Endothelial cell of umbilical vein (primary cell): Measurements from ENCODE around the gene PARP9.

Experiments used
- CTCF ChIP-seq, 2 donors: IDR thresholded peaks; 1 replicate in 1 of 2; 2 replicates in 1 of 2; pipeline ENCODE4 v1.5.1; 2011; ENCODE audit warnings: low read length in 2 of 2, mild to moderate bottlenecking in 2 of 2, moderate library complexity in 2 of 2, control low read depth in 1 of 2, inconsistent platforms in 1 of 2, low read depth in 1 of 2; ENCODE audit not compliant: insufficient read depth in 1 of 2; ENCODE audit errors: extremely low read depth in 1 of 2
- EZH2 ChIP-seq: IDR thresholded peaks from 2 replicates; pipeline ENCODE4 v1.6.1; 2012; ENCODE audit warnings: borderline replicate concordance, low read depth, mild to moderate bottlenecking, moderate library complexity, low read length, inconsistent platforms; ENCODE audit not compliant: severe bottlenecking
- MYC ChIP-seq: IDR thresholded peaks from one replicate; pipeline ENCODE4 v1.6.1; 2011; ENCODE audit warnings: mild to moderate bottlenecking, low read depth, low read length
- POLR2A ChIP-seq: IDR thresholded peaks from 2 replicates; pipeline ENCODE4 v1.6.1; 2012; ENCODE audit warnings: low read depth, mild to moderate bottlenecking, control low read depth, low read length
- POLR2AphosphoS5 ChIP-seq: IDR thresholded peaks from 2 replicates; pipeline ENCODE4 v1.6.1; 2012; ENCODE audit warnings: low read depth, mild to moderate bottlenecking, control low read depth, low read length, moderate library complexity; ENCODE audit not compliant: insufficient read depth

GRCh38 chr3:122497425-122497824 is 66.7 kb downstream of the PARP9 start:
- TF ChIP-seq EZH2 (no peak), CTCF (IDR thresholded peaks at IDR 0.05; ENCODE audit: extremely low read depth in 1 of 2, insufficient read depth in 1 of 2, low read depth in 1 of 2, low read length in 2 of 2) (no peak), POLR2A (no peak), POLR2AphosphoS5 (no peak), MYC (no peak)
